K562 (cell line): ENCODE measurements around the gene XBP1. TPM values are rescaled to one million over a fixed set of nuclear protein-coding genes. Genes with fewer than 3 reads are reported as not detected.
A peak's percentile ranks its signal among the peaks of the same experiment; 100 is the strongest.

Experiments
- CCAR2 ChIP-seq: fragments of 200-400 bp; formaldehyde crosslinking; IDR thresholded peaks from 2 replicates; pipeline ENCODE4 v1.6.1; 2017; ENCODE audit warnings: mild to moderate bottlenecking, low read depth, low read length
- CREB3L1 ChIP-seq: fragments of 450-650 bp; IDR thresholded peaks from 2 replicates; pipeline ENCODE4 v1.6.1; 2014; ENCODE audit warnings: low read depth, mild to moderate bottlenecking, moderate library complexity, borderline replicate concordance
- EP400 ChIP-seq: fragments of 450-650 bp; IDR thresholded peaks from 2 replicates; pipeline ENCODE4 v1.6.1; 2017; ENCODE audit warnings: antibody characterized with exemption, mild to moderate bottlenecking, moderate library complexity
- ESRRA ChIP-seq: fragments of 450-650 bp; IDR thresholded peaks from 2 replicates; pipeline ENCODE4 v1.6.1; 2014; ENCODE audit warnings: low read depth, mild to moderate bottlenecking, moderate library complexity, borderline replicate concordance
- ETS2 ChIP-seq: IDR thresholded peaks from 2 replicates; pipeline ENCODE4 v1.6.1; 2016; ENCODE audit warnings: borderline replicate concordance, missing genetic modification characterization, mild to moderate bottlenecking, moderate library complexity, missing compliant biosample characterization; ENCODE audit not compliant: poor library complexity, severe bottlenecking
- FOXP1 ChIP-seq: sonication (generic); formaldehyde crosslinking; IDR thresholded peaks from 2 replicates; pipeline ENCODE4 v1.8.0; 2022; ENCODE audit warnings: mild to moderate bottlenecking, missing genetic modification reagents
- MAFF ChIP-seq: IDR thresholded peaks from 2 replicates; pipeline ENCODE4 v1.6.1; 2012; ENCODE audit warnings: low read length, improper control_type of control experiment
- NKRF ChIP-seq: fragments of 450-650 bp; IDR thresholded peaks from 2 replicates; pipeline ENCODE4 v1.6.1; 2016; ENCODE audit warnings: borderline replicate concordance
- POU5F1 ChIP-seq: fragments of 150-350 bp; IDR thresholded peaks from 2 replicates; pipeline ENCODE4 v1.6.1; 2014; ENCODE audit warnings: borderline replicate concordance, low read length, low read depth, mild to moderate bottlenecking; ENCODE audit not compliant: partially characterized antibody
- RAD51 ChIP-seq: fragments of 450-650 bp; IDR thresholded peaks from 2 replicates; pipeline ENCODE4 v1.7.1; 2016; ENCODE audit warnings: low read depth, mild to moderate bottlenecking, borderline replicate concordance
- TOE1 ChIP-seq, 2 experiments: fragments of 450-650 bp in 1 of 2; sonication (generic) in 1 of 2; formaldehyde crosslinking in 1 of 2; IDR thresholded peaks; 2 replicates each; pipeline versions ENCODE4 v1.7.1 to v1.8.0; 2016 to 2022; ENCODE audit warnings: borderline replicate concordance in 2 of 2, mild to moderate bottlenecking in 2 of 2, antibody characterized with exemption in 1 of 2, inconsistent platforms in 1 of 2, low read depth in 1 of 2, missing genetic modification reagents in 1 of 2, moderate library complexity in 1 of 2
- ZKSCAN8 ChIP-seq: fragments of 200-800 bp; sonication (Bioruptor generic); IDR thresholded peaks from 2 replicates; pipeline ENCODE4 v1.6.1; 2016; ENCODE audit warnings: missing genetic modification characterization, missing compliant biosample characterization
- ZNF57 ChIP-seq: fragments of 450-650 bp; formaldehyde crosslinking; IDR thresholded peaks from 2 replicates; pipeline ENCODE4 v1.4.0; 2020; ENCODE audit warnings: mild to moderate bottlenecking, moderate library complexity
- ZNF644 ChIP-seq: fragments of 200-800 bp; sonication (Bioruptor generic); IDR thresholded peaks from 2 replicates; pipeline ENCODE4 v1.6.1; 2016; ENCODE audit warnings: low read depth, missing genetic modification characterization, missing compliant biosample characterization
- polyA plus RNA-seq, 8 experiments: library from polyadenylated mRNA; depleted of rRNA in 4 of 8; stranded (reverse) in 5 of 8; unstranded in 3 of 8; fragments of >200 nt; fragmentation: Nextera tagmentation in 2 of 8; fragmentation: Illumina TruSeq in 1 of 8; extraction: Ambion mirVana in 2 of 8; extraction: Trizol in 1 of 8; gene quantifications; 2 replicates each; pipeline versions ENCODE4 v1.2.1 to v1.2.3, GENCODE V29; 2011 to 2014; ENCODE audit warnings: inconsistent platforms in 1 of 8, missing spikeins in 1 of 8
- total RNA-seq, 7 experiments: library from RNA; depleted of rRNA in 6 of 7; stranded (reverse); fragments of >200 nt in 6 of 7; fragmentation: Illumina TruSeq in 2 of 7; extraction: Trizol in 2 of 7; gene quantifications; 2 replicates each; pipeline versions ENCODE4 v1.2.1 to v1.2.3, GENCODE V29; 2011 to 2021; ENCODE audit warnings: low replicate concordance in 1 of 7
- TF ChIP-seq, protein P1 (sequence below): sonication (generic); formaldehyde crosslinking; IDR thresholded peaks from 2 replicates; pipeline ENCODE4 v1.8.1; 2023; ENCODE audit warnings: mild to moderate bottlenecking, missing genetic modification reagents
- TF ChIP-seq, protein P2 (sequence below): fragments of 450-650 bp; formaldehyde crosslinking; conservative IDR thresholded peaks from 2 replicates; pipeline ENCODE4 v1.4.0; 2022; ENCODE audit warnings: mild to moderate bottlenecking, missing genetic modification characterization
- TF ChIP-seq, protein P3 (sequence below): sonication (generic); formaldehyde crosslinking; IDR thresholded peaks from 2 replicates; pipeline ENCODE4 v1.8.1; 2022; ENCODE audit warnings: missing genetic modification reagents

XBP1 gene
- total and polyA plus RNA-seq, 9 of the 15 experiments (the other 6 are each of a cell fraction or from before 2014, with no cell fraction given), result 25.0 to 218 (median 94.6) TPM

- TF ChIP-seq ZNF57 (CRISPR knock-in tag) (no peak), RAD51 (no peak), CCAR2 (no peak), POU5F1 (peak; percentile 60), EP400 (peak; percentile 47; the same call in 1 of the 2 replicates), CREB3L1 (peak; percentile 97), FOXP1 (CRISPR knock-in tag) (peak; percentile 51; the same call in 1 of the 2 replicates), TOE1 (IDR thresholded peaks at IDR 0.05; ENCODE audit: borderline replicate concordance) (no peak), TOE1 (CRISPR knock-in tag; IDR thresholded peaks at IDR 0.05; ENCODE audit: borderline replicate concordance, low read depth) (no peak), NKRF (no peak), ETS2 (tag) (no peak), ESRRA (no peak), ZKSCAN8 (no peak), ZNF644 (tag) (no peak), MAFF (no peak)
- TF ChIP-seq, protein P1, sequence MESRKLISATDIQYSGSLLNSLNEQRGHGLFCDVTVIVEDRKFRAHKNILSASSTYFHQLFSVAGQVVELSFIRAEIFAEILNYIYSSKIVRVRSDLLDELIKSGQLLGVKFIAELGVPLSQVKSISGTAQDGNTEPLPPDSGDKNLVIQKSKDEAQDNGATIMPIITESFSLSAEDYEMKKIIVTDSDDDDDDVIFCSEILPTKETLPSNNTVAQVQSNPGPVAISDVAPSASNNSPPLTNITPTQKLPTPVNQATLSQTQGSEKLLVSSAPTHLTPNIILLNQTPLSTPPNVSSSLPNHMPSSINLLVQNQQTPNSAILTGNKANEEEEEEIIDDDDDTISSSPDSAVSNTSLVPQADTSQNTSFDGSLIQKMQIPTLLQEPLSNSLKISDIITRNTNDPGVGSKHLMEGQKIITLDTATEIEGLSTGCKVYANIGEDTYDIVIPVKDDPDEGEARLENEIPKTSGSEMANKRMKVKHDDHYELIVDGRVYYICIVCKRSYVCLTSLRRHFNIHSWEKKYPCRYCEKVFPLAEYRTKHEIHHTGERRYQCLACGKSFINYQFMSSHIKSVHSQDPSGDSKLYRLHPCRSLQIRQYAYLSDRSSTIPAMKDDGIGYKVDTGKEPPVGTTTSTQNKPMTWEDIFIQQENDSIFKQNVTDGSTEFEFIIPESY, result 0 out of 2 replicates have a peak, but pooled peaks have one; percentile 20
- TF ChIP-seq, protein P2, sequence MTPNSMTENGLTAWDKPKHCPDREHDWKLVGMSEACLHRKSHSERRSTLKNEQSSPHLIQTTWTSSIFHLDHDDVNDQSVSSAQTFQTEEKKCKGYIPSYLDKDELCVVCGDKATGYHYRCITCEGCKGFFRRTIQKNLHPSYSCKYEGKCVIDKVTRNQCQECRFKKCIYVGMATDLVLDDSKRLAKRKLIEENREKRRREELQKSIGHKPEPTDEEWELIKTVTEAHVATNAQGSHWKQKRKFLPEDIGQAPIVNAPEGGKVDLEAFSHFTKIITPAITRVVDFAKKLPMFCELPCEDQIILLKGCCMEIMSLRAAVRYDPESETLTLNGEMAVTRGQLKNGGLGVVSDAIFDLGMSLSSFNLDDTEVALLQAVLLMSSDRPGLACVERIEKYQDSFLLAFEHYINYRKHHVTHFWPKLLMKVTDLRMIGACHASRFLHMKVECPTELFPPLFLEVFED, result no peak
- TF ChIP-seq, protein P3, sequence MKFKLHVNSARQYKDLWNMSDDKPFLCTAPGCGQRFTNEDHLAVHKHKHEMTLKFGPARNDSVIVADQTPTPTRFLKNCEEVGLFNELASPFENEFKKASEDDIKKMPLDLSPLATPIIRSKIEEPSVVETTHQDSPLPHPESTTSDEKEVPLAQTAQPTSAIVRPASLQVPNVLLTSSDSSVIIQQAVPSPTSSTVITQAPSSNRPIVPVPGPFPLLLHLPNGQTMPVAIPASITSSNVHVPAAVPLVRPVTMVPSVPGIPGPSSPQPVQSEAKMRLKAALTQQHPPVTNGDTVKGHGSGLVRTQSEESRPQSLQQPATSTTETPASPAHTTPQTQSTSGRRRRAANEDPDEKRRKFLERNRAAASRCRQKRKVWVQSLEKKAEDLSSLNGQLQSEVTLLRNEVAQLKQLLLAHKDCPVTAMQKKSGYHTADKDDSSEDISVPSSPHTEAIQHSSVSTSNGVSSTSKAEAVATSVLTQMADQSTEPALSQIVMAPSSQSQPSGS (CRISPR knock-in tag), result no peak
Observed at GRCh38 chr22:28772633-28773460, 27.5 kb downstream of the XBP1 start, which contains the start of gene CCDC117 (continued).
